HepG2 (cell line): Measurements from ENCODE around the gene CAMK2A. TPM values are rescaled to one million over a fixed set of nuclear protein-coding genes. Genes with fewer than 3 reads are reported as not detected.

ENCODE experiments used
- ASH2L ChIP-seq: fragments of 300-600, 200-600 bp; sonication (generic); IDR thresholded peaks from 2 replicates; pipeline ENCODE4 v1.7.0; 2017; ENCODE audit warnings: low read depth, mild to moderate bottlenecking, moderate library complexity, mixed read lengths, low read length; ENCODE audit not compliant: insufficient read length
- ATF7-NPFF ChIP-seq: sonication (generic); formaldehyde crosslinking; IDR thresholded peaks from 2 replicates; pipeline ENCODE4 v1.8.1; 2023; ENCODE audit warnings: mild to moderate bottlenecking, low read depth, missing genetic modification reagents, moderate library complexity
- ATM ChIP-seq: fragments of 450-650 bp; IDR thresholded peaks from 2 replicates; pipeline ENCODE4 v1.7.1; 2017; ENCODE audit warnings: mild to moderate bottlenecking, borderline replicate concordance
- CCAR2 ChIP-seq: fragments of 200-400 bp; formaldehyde crosslinking; optimal IDR thresholded peaks from 2 replicates; pipeline ENCODE3; 2018; ENCODE audit warnings: low read depth, mild to moderate bottlenecking, low read length, moderate library complexity
- GMEB1 ChIP-seq: sonication (generic); formaldehyde crosslinking; IDR thresholded peaks from 2 replicates; pipeline ENCODE4 v1.5.1; 2020; ENCODE audit warnings: missing genetic modification reagents, mild to moderate bottlenecking, borderline replicate concordance
- HNF1A ChIP-seq, 2 experiments: sonication (generic) in 1 of 2; formaldehyde crosslinking in 1 of 2; IDR thresholded peaks; 2 replicates each; pipeline versions ENCODE4 v1.4.0 to v1.6.1; 2016 to 2020; ENCODE audit warnings: borderline replicate concordance in 1 of 2, low read depth in 1 of 2, mild to moderate bottlenecking in 1 of 2, missing genetic modification reagents in 1 of 2
- HNRNPK ChIP-seq: fragments of 200-400 bp; formaldehyde crosslinking; IDR thresholded peaks from 2 replicates; pipeline ENCODE4 v1.6.1; 2018; ENCODE audit warnings: low read length, low read depth, moderate library complexity, mild to moderate bottlenecking; ENCODE audit not compliant: poor library complexity, severe bottlenecking
- PHF21A ChIP-seq: sonication (generic); formaldehyde crosslinking; IDR thresholded peaks from 2 replicates; pipeline ENCODE4 v1.5.0; 2020; ENCODE audit warnings: mild to moderate bottlenecking, missing genetic modification reagents
- RAD21 ChIP-seq: fragments of 450-650 bp; formaldehyde crosslinking; IDR thresholded peaks from 2 replicates; pipeline ENCODE4 v1.5.0; 2020; ENCODE audit warnings: mild to moderate bottlenecking
- SALL2 ChIP-seq: sonication (generic); formaldehyde crosslinking; IDR thresholded peaks from 2 replicates; pipeline ENCODE4 v1.8.1; 2023; ENCODE audit warnings: mild to moderate bottlenecking, missing genetic modification reagents, inconsistent platforms
- TRIM24 ChIP-seq: sonication (generic); formaldehyde crosslinking; IDR thresholded peaks from 2 replicates; pipeline ENCODE4 v1.8.0; 2022; ENCODE audit warnings: mild to moderate bottlenecking, missing genetic modification reagents
- ZBTB38 ChIP-seq: sonication (generic); formaldehyde crosslinking; IDR thresholded peaks from 2 replicates; pipeline ENCODE4 v1.5.1; 2020; ENCODE audit warnings: mild to moderate bottlenecking, missing genetic modification reagents
- ZMYM3 ChIP-seq: sonication (generic); formaldehyde crosslinking; IDR thresholded peaks from 2 replicates; pipeline ENCODE4 v1.5.1; 2020; ENCODE audit warnings: mild to moderate bottlenecking, missing genetic modification reagents
- ZNF121 ChIP-seq: sonication (generic); formaldehyde crosslinking; IDR thresholded peaks from 2 replicates; pipeline ENCODE4 v1.5.0; 2020; ENCODE audit warnings: mild to moderate bottlenecking, missing genetic modification reagents
- polyA plus RNA-seq, 8 experiments: library from polyadenylated mRNA; depleted of rRNA in 3 of 8; stranded (reverse) in 7 of 8; unstranded in 1 of 8; fragments of >200 nt; fragmentation: Illumina TruSeq in 4 of 8; extraction: Trizol in 4 of 8; gene quantifications; 2 replicates each; pipeline versions ENCODE4 v1.2.1 to v1.2.3, GENCODE V29; 2011 to 2016; ENCODE audit warnings: low read depth in 4 of 8, missing spikeins in 1 of 8, mixed read lengths in 1 of 8; ENCODE audit not compliant: insufficient read depth in 1 of 8
- total RNA-seq, 5 experiments: library from RNA; depleted of rRNA; stranded (reverse); fragments of >200 nt; fragmentation: Illumina TruSeq; extraction: Trizol; gene quantifications; 2 replicates each; pipeline ENCODE4 v1.2.3, GENCODE V29; 2016; ENCODE audit warnings: low read depth in 1 of 5
- TF ChIP-seq, protein P1 (sequence below): sonication (generic); formaldehyde crosslinking; IDR thresholded peaks from 2 replicates; pipeline ENCODE4 v1.4.0; 2020; ENCODE audit warnings: missing genetic modification reagents
- TF ChIP-seq, protein P2 (sequence below): sonication (generic); formaldehyde crosslinking; IDR thresholded peaks from 2 replicates; pipeline ENCODE4 v1.5.1; 2020; ENCODE audit warnings: mild to moderate bottlenecking, missing genetic modification reagents, moderate library complexity

CAMK2A gene
- total and polyA plus RNA-seq, 2 of the 13 experiments (the other 11 are each of a cell fraction or from before 2014, with no cell fraction given) = 0.11 TPM; not detected in 1

GRCh38 chr5:150302301-150303069 lies 12.9 kb upstream of the CAMK2A start, which contains the start of gene ARSI (continued):
- TF ChIP-seq RAD21 (CRISPR knock-in tag) (peak; percentile 63), ATF7-NPFF (CRISPR knock-in tag) (no peak), HNRNPK (peak; percentile 41), ZNF121 (CRISPR knock-in tag) (0 out of 2 replicates have a peak, but pooled peaks have one; percentile 40), ATM (no peak), ZMYM3 (0 out of 2 replicates have a peak, but pooled peaks have one; percentile 14), GMEB1 (CRISPR knock-in tag) (peak; percentile 21; the same call in 1 of the 2 replicates), CCAR2 (no peak), TRIM24 (CRISPR knock-in tag) (no peak), ZBTB38 (peak; percentile 10; the same call in 1 of the 2 replicates), SALL2 (CRISPR knock-in tag) (0 out of 2 replicates have a peak, but pooled peaks have one; percentile 52), HNF1A (IDR thresholded peaks at IDR 0.05; ENCODE audit: low read depth) (no peak), HNF1A (CRISPR knock-in tag; IDR thresholded peaks at IDR 0.05; ENCODE audit: borderline replicate concordance) (0 out of 2 replicates have a peak, but pooled peaks have one; percentile 16), PHF21A (CRISPR knock-in tag) (peak; percentile 42; the same call in 1 of the 2 replicates), ASH2L (peak; percentile 32)
- TF ChIP-seq, protein P1, sequence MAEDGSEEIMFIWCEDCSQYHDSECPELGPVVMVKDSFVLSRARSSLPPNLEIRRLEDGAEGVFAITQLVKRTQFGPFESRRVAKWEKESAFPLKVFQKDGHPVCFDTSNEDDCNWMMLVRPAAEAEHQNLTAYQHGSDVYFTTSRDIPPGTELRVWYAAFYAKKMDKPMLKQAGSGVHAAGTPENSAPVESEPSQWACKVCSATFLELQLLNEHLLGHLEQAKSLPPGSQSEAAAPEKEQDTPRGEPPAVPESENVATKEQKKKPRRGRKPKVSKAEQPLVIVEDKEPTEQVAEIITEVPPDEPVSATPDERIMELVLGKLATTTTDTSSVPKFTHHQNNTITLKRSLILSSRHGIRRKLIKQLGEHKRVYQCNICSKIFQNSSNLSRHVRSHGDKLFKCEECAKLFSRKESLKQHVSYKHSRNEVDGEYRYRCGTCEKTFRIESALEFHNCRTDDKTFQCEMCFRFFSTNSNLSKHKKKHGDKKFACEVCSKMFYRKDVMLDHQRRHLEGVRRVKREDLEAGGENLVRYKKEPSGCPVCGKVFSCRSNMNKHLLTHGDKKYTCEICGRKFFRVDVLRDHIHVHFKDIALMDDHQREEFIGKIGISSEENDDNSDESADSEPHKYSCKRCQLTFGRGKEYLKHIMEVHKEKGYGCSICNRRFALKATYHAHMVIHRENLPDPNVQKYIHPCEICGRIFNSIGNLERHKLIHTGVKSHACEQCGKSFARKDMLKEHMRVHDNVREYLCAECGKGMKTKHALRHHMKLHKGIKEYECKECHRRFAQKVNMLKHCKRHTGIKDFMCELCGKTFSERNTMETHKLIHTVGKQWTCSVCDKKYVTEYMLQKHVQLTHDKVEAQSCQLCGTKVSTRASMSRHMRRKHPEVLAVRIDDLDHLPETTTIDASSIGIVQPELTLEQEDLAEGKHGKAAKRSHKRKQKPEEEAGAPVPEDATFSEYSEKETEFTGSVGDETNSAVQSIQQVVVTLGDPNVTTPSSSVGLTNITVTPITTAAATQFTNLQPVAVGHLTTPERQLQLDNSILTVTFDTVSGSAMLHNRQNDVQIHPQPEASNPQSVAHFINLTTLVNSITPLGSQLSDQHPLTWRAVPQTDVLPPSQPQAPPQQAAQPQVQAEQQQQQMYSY (CRISPR knock-in tag) = no peak
- TF ChIP-seq, protein P2, sequence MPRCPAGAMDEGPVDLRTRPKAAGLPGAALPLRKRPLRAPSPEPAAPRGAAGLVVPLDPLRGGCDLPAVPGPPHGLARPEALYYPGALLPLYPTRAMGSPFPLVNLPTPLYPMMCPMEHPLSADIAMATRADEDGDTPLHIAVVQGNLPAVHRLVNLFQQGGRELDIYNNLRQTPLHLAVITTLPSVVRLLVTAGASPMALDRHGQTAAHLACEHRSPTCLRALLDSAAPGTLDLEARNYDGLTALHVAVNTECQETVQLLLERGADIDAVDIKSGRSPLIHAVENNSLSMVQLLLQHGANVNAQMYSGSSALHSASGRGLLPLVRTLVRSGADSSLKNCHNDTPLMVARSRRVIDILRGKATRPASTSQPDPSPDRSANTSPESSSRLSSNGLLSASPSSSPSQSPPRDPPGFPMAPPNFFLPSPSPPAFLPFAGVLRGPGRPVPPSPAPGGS (CRISPR knock-in tag) = 0 out of 2 replicates have a peak, but pooled peaks have one; percentile 39
